ENCODE results near the gene ATG9A.
"Not testable (repeated sequence)": the region's sequence is repeated elsewhere in the genome, so short reads cannot be mapped to it uniquely, and the experiment has no call there.

Gene ATG9A

DNA sequence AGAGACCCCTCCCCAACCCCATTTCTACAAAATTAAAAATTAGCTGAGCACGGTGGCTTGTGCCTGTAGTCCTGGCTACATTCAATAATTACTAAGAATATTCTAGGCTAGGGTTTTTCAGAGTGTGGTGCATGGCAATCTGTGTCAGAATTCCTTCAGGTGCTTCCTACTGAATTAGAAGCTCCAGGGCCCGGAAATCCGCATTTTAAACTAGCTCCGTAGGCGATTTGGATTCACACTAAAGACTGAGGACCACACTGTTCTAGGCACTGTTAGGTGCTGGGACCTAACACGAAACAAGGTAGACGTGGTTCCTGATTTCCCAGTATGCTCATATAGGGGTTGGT is 23.5 kb downstream of the ATG9A start:
- no peak for DNase-seq (ENCODE audit: low read depth)

DNA sequence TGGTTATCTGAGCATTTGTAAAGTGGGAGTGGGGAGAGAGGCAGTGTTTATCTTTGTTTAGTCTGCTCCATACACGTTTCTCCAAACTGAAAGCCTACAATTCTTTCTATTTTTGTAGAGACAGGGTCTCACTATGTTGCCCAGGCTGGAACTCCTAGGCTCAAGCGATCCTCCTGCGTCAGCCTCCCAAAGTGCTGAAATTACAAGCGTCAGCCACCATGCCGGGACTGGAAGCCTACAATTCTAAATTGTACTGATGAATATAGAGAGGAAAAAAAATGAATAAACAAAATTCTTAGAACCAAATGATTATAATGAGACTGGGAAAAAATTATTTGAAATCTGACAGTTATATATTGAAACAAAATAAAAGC is 24.3 kb downstream of the ATG9A start:
- DNase-seq (ENCODE audit: low read depth): no peak

DNA sequence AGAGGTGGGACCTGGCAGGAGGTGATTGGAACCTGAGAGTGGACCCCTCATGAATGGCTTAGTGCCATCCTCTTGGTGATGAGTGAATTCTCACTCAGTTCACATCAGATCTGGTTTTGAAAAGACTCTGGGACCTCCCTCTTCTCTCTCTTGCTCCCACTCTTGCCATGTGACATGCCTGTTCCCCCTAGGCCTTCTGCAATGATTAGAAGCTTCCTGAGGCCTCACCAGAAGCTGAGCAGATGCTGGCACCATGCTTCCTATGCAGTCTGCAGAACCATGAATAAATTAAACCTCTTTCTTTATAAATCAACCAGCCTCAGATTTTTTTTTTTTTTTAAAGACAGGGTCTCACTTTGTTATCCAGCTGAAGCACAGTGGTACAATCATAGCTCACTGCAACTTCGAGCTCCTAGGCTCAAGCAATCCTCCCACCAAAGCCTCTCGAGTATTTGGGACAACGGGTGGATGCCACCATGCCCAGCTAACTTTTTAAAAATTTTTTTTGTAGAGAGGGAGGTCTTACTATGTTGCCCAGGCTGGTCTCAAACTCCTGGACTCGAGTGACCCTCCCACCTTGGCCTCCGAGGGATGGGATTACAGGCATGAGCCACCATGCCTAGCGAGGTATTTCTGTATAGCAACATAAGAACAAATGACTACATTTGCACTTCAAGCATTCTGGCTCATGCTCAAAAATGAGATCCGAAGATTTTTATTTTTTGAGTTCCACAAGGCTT is 24.8 kb downstream of the ATG9A start:
- no peak for DNase-seq (ENCODE audit: low read depth)

DNA sequence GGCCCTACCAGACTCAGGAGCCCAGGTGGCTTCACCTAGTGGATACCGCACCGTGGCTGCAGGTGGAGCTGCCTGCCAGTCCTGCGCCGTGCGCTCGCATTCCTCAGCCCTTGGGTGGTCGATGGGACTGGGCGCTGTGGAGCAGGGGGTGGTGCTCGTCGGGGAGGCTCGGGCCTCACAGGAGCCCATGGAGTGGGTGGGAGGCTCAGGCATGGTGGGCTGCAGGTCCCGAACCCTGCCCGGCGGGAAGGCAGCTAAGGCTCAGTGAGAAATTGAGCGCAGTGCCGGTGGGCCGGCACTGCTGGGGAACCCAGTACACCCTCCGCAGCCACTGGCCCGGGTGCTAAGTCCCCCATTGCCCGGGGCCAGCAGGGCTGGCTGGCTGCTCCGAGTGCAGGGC is 28.1 kb downstream of the ATG9A start:
- not testable (repeated sequence) for DNase-seq (ENCODE audit: low read depth)

DNA sequence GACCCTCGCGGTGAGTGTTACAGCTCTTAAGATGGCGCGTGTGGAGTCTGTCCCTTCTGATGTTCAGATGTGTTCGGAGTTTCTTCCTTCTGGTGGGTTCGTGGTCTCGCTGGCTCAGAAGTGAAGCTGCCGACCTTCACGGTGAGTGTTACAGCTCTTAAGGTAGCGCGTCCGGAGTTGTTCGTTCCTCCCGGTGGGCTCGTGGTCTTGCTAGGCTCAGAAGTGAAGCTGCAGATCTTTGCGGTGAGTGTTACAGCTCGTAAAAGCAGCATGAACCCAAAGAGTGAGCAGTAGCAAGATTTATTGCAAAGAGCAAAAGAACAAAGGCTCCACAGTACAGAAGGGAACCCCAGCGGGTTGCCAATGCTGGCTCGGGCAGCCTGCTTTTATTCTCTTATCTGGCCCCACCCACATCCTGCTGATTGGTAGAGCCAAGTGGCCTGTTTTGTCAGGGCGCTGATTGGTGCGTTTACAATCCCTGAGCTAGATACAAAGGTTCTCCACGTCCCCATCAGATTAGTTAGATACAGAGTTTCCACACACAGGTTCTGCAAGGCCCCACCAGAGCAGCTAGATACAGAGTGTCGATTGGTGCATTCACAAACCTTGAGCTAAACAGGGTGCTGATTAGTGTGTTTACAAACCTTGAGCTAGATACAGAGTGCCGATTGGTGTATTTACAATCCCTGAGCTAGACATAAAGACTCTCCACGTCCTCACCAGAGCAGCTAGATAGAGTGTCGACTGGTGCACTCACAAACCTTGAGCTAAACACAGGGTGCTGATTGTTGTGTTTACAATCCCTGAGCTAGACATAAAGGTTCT is 28.7 kb downstream of the ATG9A start:
- DNase-seq (ENCODE audit: low read depth): not testable (repeated sequence)

DNA sequence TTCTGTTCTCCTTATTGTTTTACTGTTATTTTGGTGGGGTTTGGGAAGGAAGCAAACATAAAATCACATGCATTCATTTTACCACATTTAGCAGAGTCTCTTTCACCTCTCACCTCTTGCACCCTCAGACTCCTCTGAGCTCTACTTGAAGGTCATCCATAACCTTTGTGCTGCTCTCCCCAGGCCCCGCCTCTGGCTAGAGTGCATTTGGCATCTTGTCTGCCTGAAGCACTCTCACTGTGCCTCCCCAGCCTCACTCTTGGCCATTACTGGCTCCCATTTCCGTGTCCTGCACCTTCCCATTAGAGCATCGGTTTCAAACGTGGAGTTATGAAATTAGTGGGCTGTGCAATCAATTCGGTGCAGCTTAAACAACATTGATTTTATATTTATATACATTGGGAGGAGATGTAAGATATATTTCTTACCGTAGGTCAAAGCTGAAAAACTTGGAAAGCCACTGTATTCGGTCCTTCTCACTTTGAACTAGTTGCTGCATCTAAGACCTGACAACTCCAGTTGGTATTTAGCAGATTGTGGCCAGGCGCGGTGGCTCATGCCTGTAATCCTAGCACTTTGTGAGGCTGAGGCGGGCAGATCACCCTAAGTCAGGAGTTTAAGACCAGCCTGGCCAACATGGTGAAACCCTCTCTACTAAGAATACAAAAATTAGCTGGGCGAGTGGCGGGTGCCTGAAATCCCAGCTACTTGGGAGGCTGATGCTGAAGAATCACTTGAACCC is 29.8 kb downstream of the ATG9A start:
- DNase-seq (ENCODE audit: low read depth): no peak

DNA sequence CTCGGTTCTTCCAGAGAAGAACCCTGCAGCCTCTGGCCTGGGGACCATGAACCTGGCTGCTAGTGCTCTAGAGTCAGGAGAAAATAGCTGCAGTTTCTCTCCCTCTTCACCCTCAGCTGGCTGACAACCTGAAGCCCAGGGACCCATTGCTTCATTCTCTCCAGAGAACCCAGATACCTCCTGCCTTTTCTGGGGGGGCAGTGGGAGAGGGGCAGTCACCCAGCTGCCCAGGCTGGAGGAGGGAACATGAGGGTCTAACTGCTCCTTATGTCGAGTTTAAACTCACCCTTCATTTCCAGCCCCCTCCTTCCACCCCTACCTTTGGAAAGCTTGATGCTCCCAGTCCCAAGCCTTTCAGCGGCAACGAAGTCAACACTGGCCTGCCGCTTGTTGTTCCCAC is 30.5 kb downstream of the ATG9A start:
- no peak for DNase-seq (ENCODE audit: low read depth)

DNA sequence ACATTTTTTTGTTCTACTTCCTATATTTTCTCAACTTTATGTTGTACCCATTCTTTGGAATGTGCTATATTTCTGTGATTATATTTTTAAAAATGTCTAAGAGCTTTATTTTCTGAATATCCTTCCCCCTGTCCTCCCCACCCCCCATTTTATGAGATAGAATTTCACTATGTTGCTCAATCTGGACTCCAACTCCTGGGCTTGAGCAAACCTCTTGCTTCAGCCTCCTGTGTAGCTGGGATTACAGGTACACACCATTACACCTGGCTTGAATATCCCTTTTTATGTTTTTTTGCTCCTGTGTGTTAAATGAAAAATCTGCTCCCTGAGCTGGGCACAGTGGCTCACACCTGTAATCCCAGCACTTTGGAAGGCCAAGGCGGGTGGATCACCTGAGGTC is 32.0 kb downstream of the ATG9A start:
- no peak for DNase-seq (ENCODE audit: low read depth)

DNA sequence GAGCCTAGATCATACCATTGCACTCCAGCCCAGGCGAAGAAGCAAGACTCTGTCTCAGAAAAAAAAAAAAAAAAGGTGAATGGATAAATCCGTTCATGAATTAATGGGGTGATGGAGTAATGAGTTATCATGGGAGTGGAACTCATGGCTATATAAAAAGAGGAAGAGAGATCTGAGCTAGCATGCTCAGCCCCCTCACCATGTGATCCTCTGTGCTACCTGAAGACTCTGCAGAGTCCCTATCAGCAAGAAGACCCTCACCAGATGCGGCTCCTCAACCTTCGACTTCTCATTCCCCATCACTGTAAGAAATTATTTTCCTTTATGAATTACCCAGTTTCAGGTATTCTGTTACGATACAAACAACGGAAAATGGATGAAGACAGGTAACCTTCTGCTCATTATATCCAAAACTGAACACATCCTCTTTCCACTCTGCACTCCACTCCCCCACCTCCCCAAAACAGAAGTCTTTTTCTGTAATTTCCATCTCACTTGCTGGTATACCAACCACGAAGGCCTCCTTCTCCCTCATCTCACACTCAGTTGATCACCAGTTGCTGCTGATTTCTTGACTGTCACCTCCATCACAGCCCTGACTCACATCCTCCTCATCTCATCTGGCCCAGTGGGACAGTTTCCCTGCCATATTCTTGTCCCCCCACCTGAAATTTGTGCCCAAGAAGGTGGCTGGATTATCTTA is 42.5 kb downstream of the ATG9A start:
- no peak for DNase-seq (ENCODE audit: low read depth)

DNA sequence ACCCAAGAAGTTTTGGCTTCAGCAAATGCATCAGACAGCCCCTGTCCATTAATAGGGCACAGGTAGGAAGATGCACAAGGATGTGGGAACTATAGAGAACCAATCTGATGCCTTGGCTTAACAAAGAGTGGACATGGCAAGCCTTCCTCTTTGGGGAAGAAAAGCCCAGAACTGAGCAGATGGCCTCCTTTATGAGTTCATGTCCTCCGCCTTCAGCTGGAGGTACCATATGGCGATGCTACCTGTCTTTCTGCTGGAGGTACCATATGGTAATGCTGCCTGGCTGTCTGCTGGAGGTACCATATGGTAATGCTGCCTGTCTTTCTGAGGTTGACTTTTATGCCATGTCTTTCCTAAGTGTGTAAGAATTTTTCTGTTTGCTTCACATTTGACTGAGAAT is 45.3 kb downstream of the ATG9A start:
- DNase-seq (ENCODE audit: low read depth): no peak

DNA sequence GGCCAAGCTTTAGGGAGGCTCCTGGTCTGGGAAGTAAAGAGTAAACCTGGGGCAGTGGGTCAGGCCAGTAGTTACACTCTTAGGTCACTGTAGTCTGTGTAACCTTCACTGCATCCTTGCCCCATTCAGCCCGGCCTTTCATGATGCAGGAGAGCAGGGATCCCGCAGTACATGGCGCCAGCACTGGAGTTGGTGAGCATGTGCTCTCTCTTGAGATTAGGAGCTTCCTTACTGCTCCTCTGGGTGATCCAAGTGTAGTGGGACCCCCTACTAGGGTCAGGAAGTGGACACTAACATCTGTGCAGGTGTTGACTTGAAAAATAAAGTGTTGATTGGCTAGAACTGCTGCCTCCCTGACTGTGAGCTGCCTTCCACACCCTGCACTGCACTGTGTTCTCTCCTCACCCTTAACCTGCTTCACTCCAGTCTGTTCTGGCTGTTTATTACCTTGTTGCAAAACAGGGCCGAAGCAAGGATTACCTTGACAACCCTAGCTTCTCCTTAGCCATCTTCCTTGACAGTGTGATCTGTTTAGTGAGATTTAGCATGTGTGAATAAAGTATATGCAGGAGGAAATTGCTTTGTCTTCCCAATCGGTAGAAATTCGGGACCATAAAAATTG is 46.2 kb downstream of the ATG9A start:
- DNase-seq (ENCODE audit: low read depth): no peak

DNA sequence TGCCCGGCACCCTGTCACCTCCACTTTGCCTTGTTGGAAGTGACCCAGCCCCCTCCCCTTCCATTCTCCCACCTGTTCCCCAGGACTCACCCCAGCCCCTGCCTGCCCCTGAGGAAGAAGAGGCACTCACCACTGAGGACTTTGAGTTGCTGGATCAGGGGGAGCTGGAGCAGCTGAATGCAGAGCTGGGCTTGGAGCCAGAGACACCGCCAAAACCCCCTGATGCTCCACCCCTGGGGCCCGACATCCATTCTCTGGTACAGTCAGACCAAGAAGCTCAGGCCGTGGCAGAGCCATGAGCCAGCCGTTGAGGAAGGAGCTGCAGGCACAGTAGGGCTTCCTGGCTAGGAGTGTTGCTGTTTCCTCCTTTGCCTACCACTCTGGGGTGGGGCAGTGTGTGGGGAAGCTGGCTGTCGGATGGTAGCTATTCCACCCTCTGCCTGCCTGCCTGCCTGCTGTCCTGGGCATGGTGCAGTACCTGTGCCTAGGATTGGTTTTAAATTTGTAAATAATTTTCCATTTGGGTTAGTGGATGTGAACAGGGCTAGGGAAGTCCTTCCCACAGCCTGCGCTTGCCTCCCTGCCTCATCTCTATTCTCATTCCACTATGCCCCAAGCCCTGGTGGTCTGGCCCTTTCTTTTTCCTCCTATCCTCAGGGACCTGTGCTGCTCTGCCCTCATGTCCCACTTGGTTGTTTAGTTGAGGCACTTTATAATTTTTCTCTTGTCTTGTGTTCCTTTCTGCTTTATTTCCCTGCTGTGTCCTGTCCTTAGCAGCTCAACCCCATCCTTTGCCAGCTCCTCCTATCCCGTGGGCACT is 46.9 kb downstream of the ATG9A start:
- DNase-seq (ENCODE audit: low read depth): no peak

DNA sequence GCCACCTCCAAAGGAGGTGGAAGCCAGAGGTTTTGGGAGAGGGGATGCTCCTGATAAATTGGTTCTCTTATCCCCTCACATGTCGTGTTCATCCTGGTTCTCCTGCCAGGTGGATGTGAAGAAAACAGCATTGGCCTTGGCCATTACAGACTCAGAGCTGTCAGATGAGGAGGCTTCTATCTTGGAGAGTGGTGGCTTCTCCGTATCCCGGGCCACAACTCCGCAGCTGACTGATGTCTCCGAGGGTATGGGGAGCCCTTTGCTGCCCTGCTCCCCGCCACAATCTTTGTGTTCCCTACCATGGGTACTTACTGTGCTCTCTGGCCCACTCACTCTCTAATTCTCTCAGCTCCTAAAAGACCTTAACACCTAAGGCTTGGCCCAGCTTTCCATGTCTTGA is 47.9 kb downstream of the ATG9A start:
- DNase-seq (ENCODE audit: low read depth): no peak

DNA sequence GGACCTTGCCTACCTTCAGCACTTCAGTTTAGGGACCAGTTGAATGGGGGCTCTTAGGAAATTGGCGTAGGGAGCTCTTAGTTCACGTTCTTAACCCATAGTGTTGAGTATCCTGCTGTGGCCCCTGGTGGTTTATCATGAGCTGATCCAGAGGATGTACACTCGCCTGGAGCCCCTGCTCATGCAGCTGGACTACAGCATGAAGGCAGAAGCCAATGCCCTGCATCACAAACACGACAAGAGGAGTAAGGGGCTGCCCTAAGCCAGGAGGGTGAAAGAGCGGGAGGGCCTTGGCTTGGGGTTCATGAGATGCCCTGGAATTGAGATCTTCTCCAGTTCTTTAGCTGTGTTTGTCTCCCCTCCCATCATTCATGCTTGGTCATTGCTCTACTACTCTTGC is 48.5 kb downstream of the ATG9A start:
- DNase-seq (ENCODE audit: low read depth): no peak

DNA sequence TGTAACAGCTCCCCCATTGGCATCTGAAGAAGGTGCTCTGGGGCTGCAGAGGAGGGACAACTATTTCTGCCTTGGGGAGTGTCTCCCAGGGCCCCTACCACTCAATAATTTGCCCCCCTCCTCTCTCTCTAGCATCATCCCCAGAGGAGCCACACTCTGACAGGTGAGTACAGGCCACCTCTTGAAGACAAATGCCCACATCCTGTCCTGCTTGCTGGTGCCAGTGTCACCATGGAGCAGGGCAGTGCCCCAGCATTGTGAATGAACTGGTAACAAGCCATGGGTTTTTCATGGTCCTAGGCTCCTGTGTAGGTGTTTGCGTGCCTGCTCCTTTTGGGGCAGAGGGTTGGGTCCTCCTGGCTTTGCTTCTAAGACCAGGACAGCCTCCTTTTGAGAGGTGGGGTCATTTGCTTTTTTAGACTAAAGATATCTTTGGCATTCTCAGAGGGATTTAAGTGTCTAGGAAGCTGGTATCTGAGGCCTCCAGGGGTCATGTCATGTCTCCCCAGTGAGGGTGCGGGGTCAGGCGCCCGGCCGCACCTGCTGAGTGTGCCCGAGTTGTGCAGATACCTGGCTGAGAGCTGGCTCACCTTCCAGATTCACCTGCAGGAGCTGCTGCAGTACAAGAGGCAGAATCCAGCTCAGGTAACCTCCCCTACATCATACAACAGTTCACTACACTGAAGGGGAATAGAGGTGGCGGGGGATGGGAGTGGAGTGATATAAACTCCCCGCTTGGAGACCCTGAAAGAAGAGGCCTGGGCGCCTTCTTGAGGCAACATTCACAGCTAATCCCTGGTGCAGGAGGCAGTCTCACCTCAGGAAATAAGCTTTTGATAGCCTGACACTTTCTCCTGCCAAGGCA is 49.6 kb downstream of the ATG9A start:
- no peak for DNase-seq (ENCODE audit: low read depth)

DNA sequence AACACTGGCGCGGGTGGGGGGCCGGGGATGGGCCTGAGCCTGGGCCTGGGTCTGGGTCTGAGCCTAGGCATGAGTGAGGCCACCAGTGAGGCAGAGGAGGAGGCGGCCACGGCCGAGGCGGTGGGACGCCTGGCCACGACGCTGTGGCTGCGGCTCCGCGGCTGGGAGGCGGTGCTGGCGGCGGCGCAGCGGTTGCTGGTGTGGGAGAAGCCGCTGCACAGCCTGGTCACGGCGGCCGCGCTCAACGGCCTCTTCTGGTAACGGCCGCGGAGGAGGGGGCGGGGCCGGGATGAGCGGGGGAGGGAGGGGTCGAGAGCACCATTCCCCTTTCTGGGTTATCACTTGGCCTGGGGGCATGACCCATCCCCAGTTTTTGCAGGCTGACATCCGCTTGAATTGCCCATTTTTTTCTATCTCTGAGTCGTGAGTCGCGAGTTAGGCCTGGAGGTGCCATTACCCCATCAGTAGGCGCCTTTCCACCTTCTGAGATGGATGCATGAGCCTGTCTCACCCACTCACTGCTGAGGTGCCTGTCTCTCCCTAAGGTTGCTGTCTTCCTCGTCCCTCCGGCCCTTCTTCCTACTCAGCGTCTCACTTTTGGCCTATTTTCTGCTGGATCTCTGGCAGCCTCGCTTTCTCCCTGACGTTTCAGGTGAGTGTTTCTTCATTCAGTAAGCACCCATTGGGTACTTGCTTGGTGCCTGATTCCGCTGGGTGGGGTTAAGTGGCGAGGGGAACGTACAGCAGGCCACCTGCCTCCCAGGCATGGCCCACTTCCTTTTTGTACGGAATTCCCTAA is 50.9 kb downstream of the ATG9A start:
- peak; percentile 22 for DNase-seq (ENCODE audit: low read depth)

DNA sequence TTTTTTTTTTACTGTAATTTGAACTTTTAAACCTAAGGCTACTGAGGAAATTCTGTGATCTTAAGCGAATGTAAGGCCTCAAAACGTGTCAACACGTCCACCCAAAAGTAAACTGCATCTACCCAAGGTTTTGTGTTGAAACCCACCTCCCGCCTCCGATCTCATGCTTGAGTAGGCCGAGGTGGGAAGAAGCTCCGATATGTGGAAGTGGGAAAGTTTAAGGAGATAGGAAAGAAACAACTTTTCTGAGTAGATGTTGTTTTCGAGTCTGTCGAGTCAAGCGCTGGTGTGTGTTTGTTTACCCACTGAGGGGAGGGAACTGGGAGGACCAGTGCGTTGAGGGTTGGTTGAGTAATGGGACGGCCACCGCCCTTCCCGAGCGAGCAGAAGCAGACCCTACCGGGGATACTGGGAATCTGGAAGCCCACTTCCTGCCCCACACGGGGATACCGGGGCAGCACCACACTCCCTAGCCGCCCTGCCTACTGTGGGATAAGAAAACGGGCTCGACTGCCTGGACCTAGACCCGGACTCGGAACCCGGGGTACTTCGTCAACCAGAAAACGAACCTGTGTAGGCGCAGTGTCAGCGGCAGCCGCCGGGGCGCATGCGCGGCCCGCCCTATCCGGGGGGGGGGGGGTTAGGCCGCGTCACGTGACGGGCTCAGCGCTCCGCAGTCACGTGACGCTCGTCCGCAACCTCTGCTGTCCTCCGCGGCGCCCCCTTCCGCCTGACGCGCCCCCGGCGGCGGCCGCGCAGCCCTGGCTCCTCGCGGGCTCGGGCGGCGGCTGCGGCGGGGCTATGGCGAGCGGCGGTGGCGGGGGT is 51.7 kb downstream of the ATG9A start, which contains the start of gene RETREG2:
Gene RETREG2, plus strand, starts transcription at position 724 of the 825 bp plus-strand sequence. Its CDS starts 78 bp downstream, at position 802.
- DNase-seq (ENCODE audit: low read depth): peak; percentile 75

All from T follicular helper cell (primary cell).